H7 (cell line): ENCODE measurements around the gene QRICH1. TPM values are rescaled to one million over a fixed set of nuclear protein-coding genes. Genes with fewer than 3 reads are reported as not detected.

Experiments used
- total RNA-seq: library from RNA; depleted of rRNA; stranded (reverse); fragments of >200 nt; shearing (Covaris generic); gene quantifications from 2 replicates; pipeline ENCODE4 v1.2.3, GENCODE V29; 2014; rRNA removed

The QRICH1 gene
- total RNA-seq, 1 experiment from 2014 or later, result 137 TPM

Other genes starting within 250 kb of the QRICH1 start
- gene PRKAR2A, start 246.2 kb downstream of the QRICH1 start, total RNA-seq, result 29.3 and 40.8 TPM in 2 replicates
- gene SLC25A20, start 195.2 kb downstream of the QRICH1 start, total RNA-seq, result 14.6 and 18.4 TPM in 2 replicates
- 120 and 125 TPM in 2 replicates for gene ARIH2, start 175.2 kb downstream of the QRICH1 start, total RNA-seq
- gene P4HTM, start 103.8 kb downstream of the QRICH1 start, total RNA-seq, result 17.6 and 22.4 TPM in 2 replicates
- 141 and 151 TPM in 2 replicates for gene WDR6, start 86.7 kb downstream of the QRICH1 start, total RNA-seq
- gene DALRD3, start 75.5 kb downstream of the QRICH1 start, total RNA-seq, result 55.5 and 65.9 TPM in 2 replicates
- gene NDUFAF3, start 72.0 kb downstream of the QRICH1 start, total RNA-seq, result 81.2 and 94.8 TPM in 2 replicates
- gene IMPDH2, start 64.7 kb downstream of the QRICH1 start, total RNA-seq, result 409 and 490 TPM in 2 replicates
- gene QARS1, start 10.7 kb upstream of the QRICH1 start, total RNA-seq, result 308 and 312 TPM in 2 replicates
- 64.4 and 73.0 TPM in 2 replicates for gene USP19, start 26.8 kb upstream of the QRICH1 start, total RNA-seq
- gene LAMB2, start 39.0 kb upstream of the QRICH1 start, total RNA-seq, result 81.1 and 87.3 TPM in 2 replicates
- 37.1 and 46.4 TPM in 2 replicates for gene CCDC71, start 72.3 kb upstream of the QRICH1 start, total RNA-seq
- gene KLHDC8B, start 77.5 kb upstream of the QRICH1 start, total RNA-seq, result 19.8 and 27.7 TPM in 2 replicates
- 0.80 and 1.3 TPM in 2 replicates for gene C3orf62, start 183.2 kb upstream of the QRICH1 start, total RNA-seq
- gene USP4, start 246.0 kb upstream of the QRICH1 start, total RNA-seq, result 9.6 and 10.7 TPM in 2 replicates